D721Med (cell line): ENCODE measurements around the gene CDK9.

Experiments used
- DNase-seq: peaks from one replicate; pipeline ENCODE4 v3.0.0; 2011; ENCODE audit warnings: low spot score; ENCODE audit not compliant: insufficient read length
- FAIRE-seq: peaks from 2 replicates; lab custom pipeline; 2011; peaks lifted over from hg19 to GRCh38; lab: Jason Lieb, UNC
- TF ChIP-seq, protein P1 (sequence below): IDR thresholded peaks from 2 replicates; pipeline ENCODE4 v1.5.1; 2012; ENCODE audit warnings: mild to moderate bottlenecking, control low read depth; ENCODE audit not compliant: insufficient read depth; ENCODE audit errors: missing control alignments

Gene CDK9

DNA sequence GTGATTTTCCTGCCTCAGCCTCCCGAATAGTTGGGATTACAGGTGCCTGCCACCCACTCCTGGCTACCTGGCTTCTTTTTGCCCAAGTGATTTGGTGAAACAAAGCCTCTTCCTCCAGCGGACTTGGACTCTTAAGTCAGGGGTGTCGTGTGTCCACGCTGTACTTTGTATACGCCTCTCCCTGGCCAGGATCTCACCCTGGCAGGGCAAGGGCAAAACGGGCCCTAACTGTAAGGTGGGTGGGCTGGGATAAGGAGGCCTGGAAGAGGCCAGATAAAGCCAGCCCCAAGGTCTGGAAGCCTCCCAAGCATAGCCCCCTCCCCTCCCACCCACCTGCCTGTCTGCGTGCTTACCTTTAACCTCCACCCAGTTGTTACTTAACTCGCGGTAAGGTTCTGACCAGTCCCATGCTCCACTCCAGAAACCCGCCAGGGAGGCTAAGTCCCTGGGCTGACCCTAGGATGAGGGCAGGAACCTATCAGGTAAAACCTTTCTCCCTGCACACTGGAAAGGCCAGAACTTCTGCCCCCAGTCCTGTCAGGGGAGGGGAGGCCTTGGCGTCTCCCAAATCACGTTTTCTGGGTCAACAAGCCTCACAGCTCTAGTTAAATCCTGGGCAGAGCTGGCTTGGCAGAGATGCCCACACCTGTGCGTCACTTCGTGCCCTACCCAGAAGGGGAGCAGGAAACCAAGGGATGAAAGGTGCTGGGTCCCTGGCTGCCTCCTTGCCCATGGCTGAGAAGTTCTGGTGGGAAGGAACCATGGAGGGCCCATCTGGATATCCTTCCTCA is 8.4 kb downstream of the CDK9 start:
- DNase-seq: no peak
- FAIRE-seq: no peak
- TF ChIP-seq, protein P1, sequence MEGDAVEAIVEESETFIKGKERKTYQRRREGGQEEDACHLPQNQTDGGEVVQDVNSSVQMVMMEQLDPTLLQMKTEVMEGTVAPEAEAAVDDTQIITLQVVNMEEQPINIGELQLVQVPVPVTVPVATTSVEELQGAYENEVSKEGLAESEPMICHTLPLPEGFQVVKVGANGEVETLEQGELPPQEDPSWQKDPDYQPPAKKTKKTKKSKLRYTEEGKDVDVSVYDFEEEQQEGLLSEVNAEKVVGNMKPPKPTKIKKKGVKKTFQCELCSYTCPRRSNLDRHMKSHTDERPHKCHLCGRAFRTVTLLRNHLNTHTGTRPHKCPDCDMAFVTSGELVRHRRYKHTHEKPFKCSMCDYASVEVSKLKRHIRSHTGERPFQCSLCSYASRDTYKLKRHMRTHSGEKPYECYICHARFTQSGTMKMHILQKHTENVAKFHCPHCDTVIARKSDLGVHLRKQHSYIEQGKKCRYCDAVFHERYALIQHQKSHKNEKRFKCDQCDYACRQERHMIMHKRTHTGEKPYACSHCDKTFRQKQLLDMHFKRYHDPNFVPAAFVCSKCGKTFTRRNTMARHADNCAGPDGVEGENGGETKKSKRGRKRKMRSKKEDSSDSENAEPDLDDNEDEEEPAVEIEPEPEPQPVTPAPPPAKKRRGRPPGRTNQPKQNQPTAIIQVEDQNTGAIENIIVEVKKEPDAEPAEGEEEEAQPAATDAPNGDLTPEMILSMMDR: no peak

DNA sequence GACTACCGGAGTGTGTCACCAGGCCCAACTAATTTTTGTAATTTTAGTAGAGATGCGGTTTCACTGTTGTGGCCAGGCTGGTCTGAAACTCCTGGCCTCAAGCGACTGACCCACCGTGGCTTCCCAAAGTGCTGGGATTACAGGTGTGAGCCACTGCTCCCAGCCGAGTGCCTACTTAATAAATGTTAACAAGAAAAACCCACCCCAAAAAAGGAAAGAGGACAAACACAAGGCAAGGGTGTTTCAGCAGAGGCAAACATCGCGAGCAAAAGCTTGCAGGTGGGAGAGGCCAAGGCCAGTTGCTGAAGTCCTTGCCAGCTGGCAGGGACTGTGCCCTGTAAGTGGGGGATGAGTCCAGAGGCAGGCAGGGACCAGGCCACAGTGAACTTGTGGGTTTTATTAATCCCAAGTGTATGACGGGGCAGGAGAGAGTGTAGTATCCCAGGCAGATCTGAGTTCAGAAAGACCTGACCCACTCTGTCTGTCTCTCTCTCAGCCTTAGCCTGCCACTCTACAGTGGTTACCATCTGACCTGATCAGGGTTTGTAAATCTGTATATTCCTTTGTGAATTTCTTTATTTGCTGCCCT is 10.5 kb downstream of the CDK9 start:
- TF ChIP-seq, protein P1: no peak
- FAIRE-seq (no peak), DNase-seq (no peak)

DNA sequence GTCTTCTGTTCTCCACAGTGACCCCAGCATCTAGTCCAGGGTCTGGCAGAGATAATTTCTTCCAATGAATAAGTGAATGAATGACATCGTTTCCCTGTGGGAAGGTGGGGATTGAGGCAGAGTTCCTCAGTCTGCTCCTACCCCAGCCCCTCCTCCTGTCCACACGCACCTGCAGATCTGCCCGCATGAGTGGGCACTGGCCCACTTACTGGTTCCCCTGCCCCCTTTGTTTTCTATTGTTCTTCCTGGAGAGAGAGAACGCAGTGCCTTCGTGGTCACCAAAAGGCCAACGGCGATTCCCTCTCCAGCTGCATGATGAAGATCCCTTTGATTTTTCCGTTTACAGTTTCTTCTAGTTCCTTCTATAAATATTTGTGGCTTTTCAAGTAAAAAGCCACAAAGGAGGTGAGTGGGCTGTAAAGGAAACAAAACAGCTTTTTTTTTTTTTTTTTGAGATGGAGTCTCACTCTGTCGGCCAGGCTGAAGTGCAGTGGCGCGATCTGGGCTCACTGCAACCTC is 11.1 kb downstream of the CDK9 start:
- DNase-seq (no peak), FAIRE-seq (no peak)
- TF ChIP-seq, protein P1: no peak

DNA sequence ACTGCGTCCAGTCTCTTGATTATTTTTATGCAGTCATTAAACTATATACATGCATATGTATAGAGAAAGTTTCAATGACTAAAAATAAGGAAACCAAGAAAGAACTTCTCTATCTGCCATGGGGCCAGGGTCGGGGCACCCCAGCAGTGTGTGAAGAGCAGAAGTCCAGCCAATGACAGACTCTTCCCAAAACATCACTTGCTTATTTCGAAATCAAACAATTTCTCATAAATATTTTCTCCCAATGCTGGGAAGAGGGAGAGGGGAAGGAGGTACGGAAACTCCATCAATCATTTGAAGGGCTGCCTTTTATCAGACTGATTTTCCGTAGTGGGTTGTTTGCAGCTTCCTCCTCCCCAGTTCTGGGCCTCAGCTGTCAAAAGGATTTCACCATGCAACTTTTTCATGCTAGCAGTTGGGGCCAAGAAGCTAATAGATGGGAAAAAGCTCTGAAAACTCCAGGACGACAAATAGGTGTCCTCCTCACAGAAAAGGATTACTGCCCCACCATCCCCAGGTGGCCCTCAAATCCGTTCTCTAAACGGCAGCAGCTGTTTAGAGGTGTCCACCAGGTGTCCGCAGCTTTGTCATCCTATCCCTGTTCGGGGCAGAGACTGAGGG is 16.2 kb downstream of the CDK9 start:
- DNase-seq (no peak), FAIRE-seq (no peak)
- TF ChIP-seq, protein P1: no peak

DNA sequence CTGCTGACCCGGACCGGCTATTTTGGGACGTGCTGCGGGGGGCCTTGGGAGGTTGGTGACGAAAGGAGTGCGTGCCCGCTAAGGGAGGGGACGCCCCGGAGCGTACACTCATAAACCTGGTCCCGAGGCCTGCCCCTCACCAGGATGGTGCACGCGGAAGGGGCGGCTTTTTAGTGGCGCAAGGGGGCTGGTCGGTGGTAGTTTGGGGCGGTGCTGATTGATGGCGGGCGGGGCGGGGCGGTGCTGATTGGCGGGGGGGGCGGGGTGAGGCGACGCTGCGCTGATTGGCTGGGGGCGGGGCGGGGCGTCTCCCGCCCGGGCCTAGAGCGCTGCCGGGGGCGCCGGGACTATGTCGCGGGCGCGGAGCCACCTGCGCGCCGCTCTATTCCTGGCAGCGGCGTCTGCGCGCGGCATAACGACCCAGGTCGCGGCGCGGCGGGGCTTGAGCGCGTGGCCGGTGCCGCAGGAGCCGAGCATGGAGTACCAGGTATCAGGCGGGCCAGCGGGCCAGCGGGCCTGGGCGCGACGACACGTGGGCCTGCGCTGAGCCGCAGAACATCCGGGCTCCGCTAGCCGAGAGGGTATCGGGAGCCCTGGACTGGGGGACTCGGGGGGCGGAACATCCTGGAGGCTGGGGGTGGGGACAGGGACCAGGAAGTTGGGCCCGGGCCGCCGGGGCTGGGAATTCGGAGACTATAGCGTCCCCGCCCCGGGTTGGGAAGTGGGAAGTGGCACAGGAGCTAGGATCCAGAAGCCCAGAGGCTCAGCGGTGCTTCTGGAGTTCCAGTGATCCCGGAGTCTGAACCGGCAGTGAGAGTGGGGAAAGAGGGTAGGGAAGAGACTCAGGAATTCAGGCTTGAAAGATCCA is 17.0 kb downstream of the CDK9 start, which contains the start of gene FPGS:
FPGS (plus strand) TSS at position 307 of the 868 bp plus-strand sequence; CDS start at position 350, 43 bp downstream.
- peak; percentile 98 for DNase-seq

More for the DNA sequence above, 17.0 kb downstream of the CDK9 start, which contains the start of gene FPGS:
- TF ChIP-seq, protein P1: no peak
- FAIRE-seq: no peak
